Heart right ventricle (tissue), 16 donors: Measurements from ENCODE around the gene ERVK3-1. TPM values are rescaled to one million over a fixed set of nuclear protein-coding genes. Genes with fewer than 3 reads are reported as not detected.

Experiments
- ATAC-seq, 8 donors: fragments of 200-7000 bp; cut with Tn5 transposase; one replicate each; pipeline ENCODE4 v1.9.1; 2020; ENCODE audit warnings: mild to moderate bottlenecking in 8 of 8, moderate library complexity in 8 of 8, moderate number of reproducible peaks in 1 of 8
- DNase-seq, 2 donors: peaks; one replicate each; pipeline ENCODE4 v3.0.0-alpha.2; 2020
- H3K27ac ChIP-seq, 10 donors: fragments of 200-600 bp; sonication (generic) in 2 of 10; one replicate each; pipeline versions ENCODE4 v1.5.0 to v1.8.0; 2020 to 2022; ENCODE audit warnings: mild to moderate bottlenecking in 3 of 10
- H3K27me3 ChIP-seq, 7 donors: fragments of 200-600 bp; one replicate each; pipeline ENCODE4 v1.8.0; 2021 to 2022; ENCODE audit warnings: mild to moderate bottlenecking in 2 of 7
- H3K36me3 ChIP-seq, 9 donors: fragments of 200-600 bp; sonication (generic) in 1 of 9; one replicate each; pipeline versions ENCODE4 v1.5.0 to v1.8.0; 2020 to 2022; ENCODE audit warnings: mild to moderate bottlenecking in 2 of 9
- H3K4me1 ChIP-seq, 9 donors: fragments of 200-600 bp; sonication (generic) in 1 of 9; one replicate each; pipeline versions ENCODE4 v1.5.0 to v1.8.0; 2020 to 2022; ENCODE audit warnings: mild to moderate bottlenecking in 4 of 9
- H3K4me3 ChIP-seq, 10 donors: fragments of 200-600 bp; sonication (generic) in 2 of 10; one replicate each; pipeline versions ENCODE4 v1.5.0 to v1.8.0; 2020 to 2022; ENCODE audit warnings: mild to moderate bottlenecking in 7 of 10, moderate library complexity in 2 of 10
- H3K9me3 ChIP-seq, 11 donors: fragments of 200-600 bp in 10 of 11; sonication (generic) in 2 of 11; one replicate each; pipeline versions ENCODE4 v1.5.0 to v1.8.0; 2013 to 2022; ENCODE audit warnings: mild to moderate bottlenecking in 2 of 11, control low read depth in 1 of 11, moderate library complexity in 1 of 11
- WGBS, 2 donors: extraction: QIAGEN DNeasy Blood & Tissue Kit; methylation state at CpG; one replicate each; pipeline ENCODE4 v1.1.7; 2013; ENCODE audit warnings: inconsistent platforms in 1 of 2; 5-methylcytosine and 5-hydroxymethylcytosine counted together
- intact Hi-C, 10 donors: fragments of 100-400 bp; cut with DNase I; formaldehyde crosslinking; loops; one replicate each; pipeline versions ENCODE4 v1.11.1 to v1.14.2; 2022
- polyA plus RNA-seq, 2 donors: library from polyadenylated mRNA; stranded (reverse); fragments of 200-250 nt; gene quantifications; one replicate each; pipeline ENCODE4 v1.2.3, GENCODE V29; 2013
- total RNA-seq, 10 donors: library from RNA; stranded (reverse); fragmentation: NEBNext Ultra II Directional in 3 of 10; extraction: Animal tissue kit (Norgen Biotek cat#: 25700) in 3 of 10; gene quantifications; one replicate each; pipeline versions ENCODE4 v1.2.1 to v1.2.4, GENCODE V29; 2021 to 2023
- TF ChIP-seq, protein P1 (sequence below), 9 donors: fragments of 200-600 bp; sonication (generic) in 2 of 9; IDR thresholded peaks; one replicate each; pipeline versions ENCODE4 v1.5.0 to v1.8.0; 2021 to 2022; ENCODE audit warnings: antibody characterized with exemption in 9 of 9, mild to moderate bottlenecking in 5 of 9, moderate library complexity in 1 of 9
- donor health status: Arrhythmogenic right ventricular cardiomyopathy.
- donor health status: ischemic (EF 13 %, LVEDD 7.1; RV severe dilation, severe dysfunction).
- donor health status: healthy with polysubstance abuse.
- donor health status: DM: no; HTN: yes; CAD: no.
- donor health status: DM: no; HTN: no; CAD: no.
- donor health status: ischemic (EF 25% LVEDD 6.9; RV normal size, moderate dysfunction).
- donor health status: ischemic (EF 25% LVEDD 5.7; RV mildly dilated, moderate dysfunction).
- donor health status: healthy.
- donor health status: DM: yes; HTN: yes; CAD: no.
- donor health status: Ischemic cardiomyopathy.
- donor health status: ischemic (EF 35%, LVEDD 5.7; RV mildly dilated, moderate dysfunction).
- donor health status: nonischemic (EF 11% LVEDD 7.7; RV severe dilation, severe dysfunction).
- donor health status: DM: yes; HTN: yes; CAD: no.
- donor health status: PGD.
- donor health status: ischemic (EF 29% LVEDD 5.4; RV normal size, mild dysfunction).
- donor health status: nonischemic (EF 23%, LVEDD 6.1; RV moderate dilation, normal function).

The ERVK3-1 gene
- total and polyA plus RNA-seq, 12 donors: 14.4 to 57.5 (median 19.4) TPM

DNA sequence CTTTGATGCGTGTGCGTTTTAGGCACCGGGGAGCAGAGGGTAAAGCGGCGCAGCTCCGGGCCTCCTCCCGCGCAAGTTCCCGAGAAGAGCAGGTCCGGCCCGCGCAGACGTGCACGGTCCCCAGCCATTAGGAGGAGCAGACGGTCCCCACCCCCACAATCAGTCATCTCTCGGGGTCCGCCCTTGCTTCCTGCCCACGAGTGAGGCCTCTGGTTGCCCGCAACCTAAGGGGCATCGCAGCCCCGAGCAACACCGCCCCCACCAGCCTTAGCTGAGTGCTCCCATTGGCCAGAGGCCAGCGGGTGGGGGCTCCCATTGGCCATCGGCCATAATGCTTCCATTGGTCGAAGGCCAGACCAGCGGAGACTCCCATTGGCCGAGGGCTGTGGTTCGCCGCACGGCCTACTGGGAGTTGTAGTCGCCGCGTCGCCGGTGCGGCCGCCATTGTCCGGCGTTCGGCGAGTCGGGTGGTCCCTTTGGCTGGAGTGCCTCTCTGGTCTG is 26.6 kb upstream of the ERVK3-1 start, which contains the start of gene ZNF8:
Gene ZNF8 (plus strand): TSS at position 415 of the 501 bp plus-strand sequence. CDS start 127 bp downstream, outside the sequence.
- Histone ChIP-seq H3K4me3 (peak within 1 kb of the TSS; percentile 58 to 98 (median 88)), H3K36me3 (peaks cover 0 to 35% (median 13%) of the 10 kb centered on the region in 9 donors), H3K27ac (peak within 1 kb of the TSS; percentile 74 to 98 (median 96)), H3K27me3 (no peaks in the 10 kb centered on the region), H3K9me3 (peaks cover 0 to 45% (median 13%) of the 10 kb centered on the region in 11 donors), H3K4me1 (peaks cover 4 to 29% (median 20%) of the 10 kb centered on the region in 9 donors)
- 0% methylated on average over 42 of the region's 42 CpGs for WGBS, 2 donors
- TF ChIP-seq, protein P1, sequence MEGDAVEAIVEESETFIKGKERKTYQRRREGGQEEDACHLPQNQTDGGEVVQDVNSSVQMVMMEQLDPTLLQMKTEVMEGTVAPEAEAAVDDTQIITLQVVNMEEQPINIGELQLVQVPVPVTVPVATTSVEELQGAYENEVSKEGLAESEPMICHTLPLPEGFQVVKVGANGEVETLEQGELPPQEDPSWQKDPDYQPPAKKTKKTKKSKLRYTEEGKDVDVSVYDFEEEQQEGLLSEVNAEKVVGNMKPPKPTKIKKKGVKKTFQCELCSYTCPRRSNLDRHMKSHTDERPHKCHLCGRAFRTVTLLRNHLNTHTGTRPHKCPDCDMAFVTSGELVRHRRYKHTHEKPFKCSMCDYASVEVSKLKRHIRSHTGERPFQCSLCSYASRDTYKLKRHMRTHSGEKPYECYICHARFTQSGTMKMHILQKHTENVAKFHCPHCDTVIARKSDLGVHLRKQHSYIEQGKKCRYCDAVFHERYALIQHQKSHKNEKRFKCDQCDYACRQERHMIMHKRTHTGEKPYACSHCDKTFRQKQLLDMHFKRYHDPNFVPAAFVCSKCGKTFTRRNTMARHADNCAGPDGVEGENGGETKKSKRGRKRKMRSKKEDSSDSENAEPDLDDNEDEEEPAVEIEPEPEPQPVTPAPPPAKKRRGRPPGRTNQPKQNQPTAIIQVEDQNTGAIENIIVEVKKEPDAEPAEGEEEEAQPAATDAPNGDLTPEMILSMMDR (IDR thresholded peaks at IDR 0.05): peak in 4 of 9 donors; percentile 19 to 38 (median 32)
- peak; percentile 98 for DNase-seq
- intact Hi-C loops: loop anchor here in 3 of 10 donors (5.0 to 10.0 kb wide), 3 partner anchors 46 to 94 kb away; partner anchors contain the start of genes ZNF274 (in 2 of the 3) and ZNF544 (in 1 of the 3)
- peak; percentile 95 to 98 (median 96) for ATAC-seq

DNA sequence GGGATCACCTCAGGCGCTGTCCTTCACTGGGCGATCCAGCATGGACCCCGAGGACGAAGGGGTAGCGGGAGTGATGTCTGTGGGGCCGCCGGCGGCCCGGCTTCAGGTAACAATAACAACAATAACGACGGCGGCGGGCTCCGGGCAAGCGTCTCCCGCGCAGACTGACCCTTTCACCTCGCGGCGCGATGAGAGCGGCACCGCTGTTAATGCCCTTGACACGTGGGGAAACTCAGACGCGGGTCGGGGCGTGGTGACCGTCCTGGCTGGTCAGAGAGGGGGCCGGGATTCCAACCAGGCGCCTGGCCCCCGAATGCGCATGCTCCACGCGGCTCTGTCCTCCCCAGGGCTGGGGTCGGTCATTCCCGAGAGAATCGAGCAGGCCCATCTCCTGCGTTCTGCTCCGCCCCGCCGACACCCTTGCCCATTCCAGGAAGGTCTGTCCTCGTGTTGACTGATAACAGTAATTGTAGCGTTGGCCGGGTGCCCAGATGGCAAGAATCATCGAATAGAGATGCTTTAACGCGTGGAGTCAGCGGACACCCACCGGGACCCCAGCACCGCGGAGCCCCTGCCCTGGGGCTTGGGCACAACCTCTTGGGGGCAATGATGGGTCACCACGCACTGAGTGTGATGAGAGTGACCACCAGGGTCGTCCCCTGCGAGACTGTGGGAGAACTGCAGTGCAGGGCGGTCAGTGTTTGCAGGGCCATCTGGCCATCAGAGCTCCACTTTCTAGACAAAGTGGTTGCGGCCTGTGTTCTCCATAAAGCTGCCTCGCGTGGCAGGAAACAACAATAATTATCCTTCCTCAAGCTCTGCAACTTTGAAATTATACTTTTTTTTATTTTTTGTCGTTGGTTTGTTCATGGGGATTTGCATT is 25.9 kb upstream of the ERVK3-1 start:
- H3K36me3 ChIP-seq: peaks cover 0 to 30% (median 13%) of the 10 kb centered on the region in 9 donors
- TF ChIP-seq, protein P1 (IDR thresholded peaks at IDR 0.05): no peak
- WGBS, 2 donors: 2% methylated on average over 60 of the region's 60 CpGs
- peaks cover 0 to 44% (median 6%) of the 10 kb centered on the region in 11 donors for H3K9me3 ChIP-seq
- intact Hi-C loops: loop anchor here in 3 of 10 donors (5.0 to 10.0 kb wide), 3 partner anchors 47 to 94 kb away; partner anchors contain the start of genes ZNF274 (in 2 of the 3) and ZNF544 (in 1 of the 3)
- peak; percentile 60 to 88 (median 78) for ATAC-seq
- no peaks in the 10 kb centered on the region for H3K27me3 ChIP-seq
- DNase-seq: peak; percentile 82 to 89
- H3K4me3 ChIP-seq: peak overlapping the region; percentile 58 to 98 (median 88)
- peak overlapping the region; percentile 74 to 98 (median 96) for H3K27ac ChIP-seq
- H3K4me1 ChIP-seq: peaks cover 4 to 29% (median 20%) of the 10 kb centered on the region in 9 donors

DNA sequence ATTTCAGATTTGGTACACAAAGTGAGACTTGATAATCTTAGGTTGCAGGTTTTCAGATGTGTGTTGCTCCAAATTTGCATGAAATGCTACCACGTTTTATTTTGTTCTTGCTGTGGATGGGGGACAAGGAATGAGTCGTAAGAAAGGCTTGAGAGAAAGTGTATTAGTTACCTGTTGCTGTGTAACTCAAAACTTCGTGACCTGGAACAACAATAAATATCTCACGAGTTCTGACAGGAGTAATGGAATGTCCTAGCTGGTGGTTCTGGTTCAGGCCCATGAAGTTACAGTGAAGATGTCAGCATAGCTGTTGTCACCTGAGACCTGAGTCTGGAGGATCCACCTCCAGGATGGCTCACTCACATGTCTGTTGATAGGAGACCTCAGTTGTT is 25.3 kb upstream of the ERVK3-1 start:
- Histone ChIP-seq H3K27ac (peak overlapping the region in 8 of 10 donors; percentile 74 to 98 (median 96)), H3K27me3 (no peaks in the 10 kb centered on the region), H3K36me3 (peaks cover 0 to 27% (median 6%) of the 10 kb centered on the region in 9 donors), H3K9me3 (peaks cover 0 to 44% (median 4%) of the 10 kb centered on the region in 11 donors), H3K4me1 (peaks cover 4 to 29% (median 20%) of the 10 kb centered on the region in 9 donors), H3K4me3 (peak overlapping the region in 8 of 10 donors; percentile 58 to 98 (median 88))
- 59 to 70% methylated on average over 4 of the region's 4 CpGs for WGBS, 2 donors
- no peak for DNase-seq
- TF ChIP-seq, protein P1 (IDR thresholded peaks at IDR 0.05): no peak
- intact Hi-C loops: loop anchor here in 3 of 10 donors (5.0 to 10.0 kb wide), 3 partner anchors 48 to 95 kb away; partner anchors contain the start of genes ZNF274 (in 2 of the 3) and ZNF544 (in 1 of the 3)
- no peak for ATAC-seq

DNA sequence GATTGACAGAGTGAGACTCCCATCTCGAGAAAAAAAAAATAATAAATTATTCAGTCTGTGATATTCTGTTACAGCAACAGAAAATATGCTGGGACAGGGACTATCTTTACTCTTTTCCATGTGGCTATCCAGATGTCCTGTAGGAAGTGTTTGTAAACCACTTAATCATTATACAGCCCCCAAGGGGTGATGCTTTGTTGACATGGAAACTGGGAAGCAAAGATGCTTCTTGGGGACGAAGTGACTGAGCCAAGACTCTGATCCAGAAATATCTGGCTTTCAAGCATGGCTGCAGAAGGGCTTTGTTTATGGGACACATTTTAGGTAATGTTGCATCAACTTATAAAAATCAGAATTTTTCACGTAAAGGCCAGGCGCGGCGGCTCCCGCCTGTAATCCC is 21.0 kb upstream of the ERVK3-1 start:
- Histone ChIP-seq H3K4me3 (no peak overlapping the region), H3K27me3 (no peaks in the 10 kb centered on the region), H3K27ac (no peak overlapping the region), H3K9me3 (peaks cover 0 to 36% (median 0%) of the 10 kb centered on the region in 11 donors), H3K36me3 (peaks cover 0 to 55% (median 38%) of the 10 kb centered on the region in 9 donors), H3K4me1 (peaks cover 0 to 18% (median 12%) of the 10 kb centered on the region in 9 donors)
- DNase-seq: no peak
- intact Hi-C loops: no loop called here
- 87% methylated on average over 7 of the region's 7 CpGs for WGBS, 2 donors
- TF ChIP-seq, protein P1 (IDR thresholded peaks at IDR 0.05): no peak
- no peak for ATAC-seq
